ENCODE results near the gene PABPC1L. TPM values are rescaled to one million over a fixed set of nuclear protein-coding genes. Genes with fewer than 3 reads are reported as not detected.

Gene PABPC1L
- total RNA-seq, 4 donors from 2014 or later: 11.7 to 61.1 (median 19.4) TPM

DNA sequence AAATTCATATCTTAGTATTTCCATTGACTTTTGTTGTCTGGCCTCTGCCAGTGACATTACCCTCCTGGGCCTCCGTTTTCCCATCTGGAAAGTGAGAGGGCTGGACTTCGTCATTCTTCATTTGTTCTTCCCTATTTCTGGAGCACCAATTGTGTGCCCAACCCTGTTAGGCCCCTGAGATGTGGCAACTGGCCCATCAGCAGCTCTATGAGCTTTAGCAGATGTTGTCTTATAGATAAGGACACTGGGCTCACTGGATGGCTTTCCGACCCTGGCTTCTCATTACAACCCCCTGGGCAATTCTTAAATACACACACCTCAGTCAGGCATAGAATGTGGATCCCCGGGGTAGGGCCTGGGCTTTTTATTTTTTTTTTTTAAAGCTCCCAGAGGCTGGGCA, 14.7 kb downstream of the PABPC1L start:
- no peak for TF ChIP-seq POLR2A (IDR thresholded peaks at IDR 0.05)
- TF ChIP-seq, protein P1, sequence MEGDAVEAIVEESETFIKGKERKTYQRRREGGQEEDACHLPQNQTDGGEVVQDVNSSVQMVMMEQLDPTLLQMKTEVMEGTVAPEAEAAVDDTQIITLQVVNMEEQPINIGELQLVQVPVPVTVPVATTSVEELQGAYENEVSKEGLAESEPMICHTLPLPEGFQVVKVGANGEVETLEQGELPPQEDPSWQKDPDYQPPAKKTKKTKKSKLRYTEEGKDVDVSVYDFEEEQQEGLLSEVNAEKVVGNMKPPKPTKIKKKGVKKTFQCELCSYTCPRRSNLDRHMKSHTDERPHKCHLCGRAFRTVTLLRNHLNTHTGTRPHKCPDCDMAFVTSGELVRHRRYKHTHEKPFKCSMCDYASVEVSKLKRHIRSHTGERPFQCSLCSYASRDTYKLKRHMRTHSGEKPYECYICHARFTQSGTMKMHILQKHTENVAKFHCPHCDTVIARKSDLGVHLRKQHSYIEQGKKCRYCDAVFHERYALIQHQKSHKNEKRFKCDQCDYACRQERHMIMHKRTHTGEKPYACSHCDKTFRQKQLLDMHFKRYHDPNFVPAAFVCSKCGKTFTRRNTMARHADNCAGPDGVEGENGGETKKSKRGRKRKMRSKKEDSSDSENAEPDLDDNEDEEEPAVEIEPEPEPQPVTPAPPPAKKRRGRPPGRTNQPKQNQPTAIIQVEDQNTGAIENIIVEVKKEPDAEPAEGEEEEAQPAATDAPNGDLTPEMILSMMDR (IDR thresholded peaks at IDR 0.05): no peak
- TF ChIP-seq EP300 (IDR thresholded peaks at IDR 0.05): no peak
- TF ChIP-seq POLR2AphosphoS5 (IDR thresholded peaks at IDR 0.05): no peak
- WGBS: 53% methylated on average over 4 of the region's 4 CpGs
- H3K36me3 ChIP-seq: no peaks in the 10 kb centered on the region
- no peak for DNase-seq (ENCODE audit: low spot score in 2 of 2)
- H3K9me3 ChIP-seq: no peaks in the 10 kb centered on the region
- H3K4me1 ChIP-seq: no peaks in the 10 kb centered on the region
- no peak overlapping the region for H3K4me3 ChIP-seq
- H3K27ac ChIP-seq: no peak overlapping the region
- no peaks in the 10 kb centered on the region for H3K27me3 ChIP-seq

DNA sequence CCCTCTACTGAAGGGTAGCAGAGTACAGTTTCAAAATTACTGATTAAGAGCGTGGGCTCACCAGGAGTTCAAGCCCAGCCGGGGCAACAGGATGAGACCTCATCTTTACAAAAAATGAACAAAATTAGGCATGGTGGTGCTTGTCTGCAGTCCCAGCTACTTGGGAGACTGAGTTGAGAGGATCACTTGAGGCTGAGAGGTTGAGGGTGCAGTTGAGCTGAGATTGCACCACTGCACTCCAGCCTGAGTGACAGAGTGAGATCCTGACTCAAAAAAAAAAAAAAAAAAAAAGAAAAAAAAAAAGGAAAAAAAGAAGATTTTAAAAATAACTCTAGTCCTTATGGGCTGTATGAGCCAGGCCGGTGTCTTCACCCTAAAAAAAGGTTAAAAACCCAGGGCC, 18.7 kb downstream of the PABPC1L start:
- Histone ChIP-seq H3K27me3 (no peaks in the 10 kb centered on the region), H3K4me3 (no peak overlapping the region), H3K9me3 (no peaks in the 10 kb centered on the region), H3K27ac (no peak overlapping the region), H3K4me1 (no peaks in the 10 kb centered on the region), H3K36me3 (peaks cover 12% of the 10 kb centered on the region)
- TF ChIP-seq, protein P1 (IDR thresholded peaks at IDR 0.05): no peak
- DNase-seq (ENCODE audit: low spot score in 2 of 2): peak in 1 of 2 donors; percentile 8
- 81% methylated on average over 3 of the region's 3 CpGs for WGBS

DNA sequence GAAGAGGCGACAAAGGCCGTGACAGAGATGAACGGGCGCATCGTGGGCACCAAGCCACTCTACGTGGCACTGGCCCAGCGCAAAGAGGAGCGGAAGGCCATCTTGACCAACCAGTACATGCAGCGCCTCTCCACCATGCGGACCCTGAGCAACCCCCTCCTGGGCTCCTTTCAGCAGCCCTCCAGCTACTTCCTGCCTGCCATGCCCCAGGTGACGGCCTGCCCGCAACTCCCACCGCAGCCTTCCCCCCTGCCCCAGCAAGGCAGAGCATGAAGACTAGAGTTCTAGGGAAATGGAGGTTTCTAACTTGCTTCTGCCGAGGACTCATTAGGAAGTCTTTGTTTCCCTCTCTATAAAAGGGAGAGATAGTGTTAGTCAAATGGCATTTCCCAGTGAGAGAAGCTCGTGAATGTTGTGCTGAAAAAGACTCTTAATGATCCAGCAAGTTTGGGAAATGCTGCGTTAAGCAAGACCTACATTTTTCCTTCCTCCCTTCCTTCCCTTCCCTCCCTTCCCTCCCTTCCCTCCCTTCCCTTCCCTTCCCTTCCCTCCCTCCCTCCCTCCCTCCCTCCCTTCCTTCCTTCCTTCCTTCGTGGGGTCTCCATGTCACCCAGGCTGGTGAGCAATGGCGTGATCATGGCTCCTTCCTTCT, 20.8 kb downstream of the PABPC1L start:
- no peaks in the 10 kb centered on the region for H3K27me3 ChIP-seq
- WGBS: 95% methylated on average over 18 of the region's 18 CpGs

DNA sequence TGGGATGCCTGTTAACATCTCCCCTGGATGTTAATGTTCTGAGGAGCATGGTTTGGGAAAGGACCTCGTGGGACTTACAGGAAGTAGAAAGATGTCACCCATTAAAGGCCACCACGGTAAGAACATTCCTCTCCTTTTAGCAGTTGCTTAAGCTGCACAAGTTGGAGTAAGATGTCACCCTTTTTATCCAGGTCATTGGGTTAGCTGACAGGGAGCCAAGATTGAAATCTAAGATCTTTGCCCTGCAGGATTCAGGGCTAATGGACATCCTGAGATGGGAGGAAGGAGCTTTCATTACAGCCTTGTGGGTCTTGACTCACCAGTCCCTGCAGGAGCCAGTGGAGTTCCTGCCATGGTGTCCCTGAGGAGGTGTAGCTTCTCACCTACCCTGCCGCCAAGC, 22.1 kb downstream of the PABPC1L start:
- H3K9me3 ChIP-seq: no peaks in the 10 kb centered on the region
- H3K27me3 ChIP-seq: no peaks in the 10 kb centered on the region
- H3K4me1 ChIP-seq: no peaks in the 10 kb centered on the region
- H3K36me3 ChIP-seq: peaks cover 17% of the 10 kb centered on the region
- no peak overlapping the region for H3K27ac ChIP-seq
- 84% methylated on average over 3 of the region's 3 CpGs for WGBS
- no peak overlapping the region for H3K4me3 ChIP-seq
- DNase-seq (ENCODE audit: low spot score in 2 of 2): no peak
- TF ChIP-seq, protein P1 (IDR thresholded peaks at IDR 0.05): no peak

More for the DNA sequence above, 20.8 kb downstream of the PABPC1L start:
- Histone ChIP-seq H3K36me3 (peaks cover 12% of the 10 kb centered on the region), H3K9me3 (no peaks in the 10 kb centered on the region), H3K4me3 (no peak overlapping the region), H3K27ac (no peak overlapping the region), H3K4me1 (no peaks in the 10 kb centered on the region)
- TF ChIP-seq POLR2AphosphoS5 (IDR thresholded peaks at IDR 0.05) (no peak), EP300 (IDR thresholded peaks at IDR 0.05) (no peak), POLR2A (IDR thresholded peaks at IDR 0.05) (no peak)
- TF ChIP-seq, protein P1 (IDR thresholded peaks at IDR 0.05): no peak
- DNase-seq (ENCODE audit: low spot score in 2 of 2): no peak

DNA sequence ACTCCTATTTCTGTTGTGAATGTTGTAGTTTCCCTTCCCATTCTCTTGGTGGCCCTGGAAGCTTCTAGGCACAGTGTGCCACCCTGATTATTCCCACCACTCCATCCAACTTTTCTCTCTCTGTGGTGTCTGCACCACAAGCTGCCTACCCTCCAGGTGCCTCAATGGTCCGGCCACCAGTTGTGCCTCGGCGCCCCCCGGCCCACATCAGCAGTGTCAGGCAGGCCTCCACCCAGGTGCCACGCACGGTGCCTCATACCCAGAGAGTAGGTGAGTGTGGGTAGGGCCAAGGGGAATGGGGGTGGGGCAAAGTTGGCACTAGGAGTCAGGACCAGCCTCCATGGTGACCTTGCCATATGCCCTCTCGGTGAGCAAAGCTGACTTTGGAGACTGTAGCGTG, 23.1 kb downstream of the PABPC1L start:
- no peak for TF ChIP-seq POLR2AphosphoS5 (IDR thresholded peaks at IDR 0.05)
- Histone ChIP-seq H3K27ac (no peak overlapping the region), H3K4me1 (no peaks in the 10 kb centered on the region), H3K4me3 (no peak overlapping the region), H3K27me3 (no peaks in the 10 kb centered on the region), H3K36me3 (peaks cover 20% of the 10 kb centered on the region), H3K9me3 (no peaks in the 10 kb centered on the region)
- no peak for DNase-seq (ENCODE audit: low spot score in 2 of 2)
- WGBS: 97% methylated on average over 6 of the region's 8 CpGs

DNA sequence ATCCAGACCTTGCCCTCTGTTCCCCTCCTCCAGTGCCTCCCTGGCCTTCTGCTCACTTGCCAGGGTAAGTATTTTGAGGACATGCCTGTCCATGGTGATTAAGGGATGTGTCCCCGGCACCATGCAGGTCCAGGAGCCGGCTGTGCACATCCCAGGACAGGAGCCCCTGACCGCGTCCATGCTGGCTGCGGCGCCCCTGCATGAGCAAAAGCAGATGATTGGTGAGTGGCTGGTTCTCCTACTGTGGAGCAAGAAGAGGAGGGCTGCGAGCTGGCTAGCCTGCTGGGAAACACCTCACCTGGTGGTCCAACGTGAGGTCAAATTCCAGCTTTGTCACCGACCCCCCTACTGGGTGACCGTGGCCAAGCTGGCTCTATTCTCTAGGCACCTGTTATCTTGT, 26.6 kb downstream of the PABPC1L start:
- Histone ChIP-seq H3K9me3 (no peaks in the 10 kb centered on the region), H3K4me1 (no peaks in the 10 kb centered on the region), H3K27ac (no peak overlapping the region), H3K4me3 (no peak overlapping the region), H3K36me3 (peaks cover 40% of the 10 kb centered on the region), H3K27me3 (no peaks in the 10 kb centered on the region)
- TF ChIP-seq POLR2AphosphoS5 (IDR thresholded peaks at IDR 0.05) (no peak), EP300 (IDR thresholded peaks at IDR 0.05) (no peak), POLR2A (IDR thresholded peaks at IDR 0.05) (no peak)
- TF ChIP-seq, protein P1 (IDR thresholded peaks at IDR 0.05): no peak
- DNase-seq (ENCODE audit: low spot score in 2 of 2): no peak
- 98% methylated on average over 10 of the region's 10 CpGs for WGBS
